ENCODE measurements around the gene GCHFR.

GCHFR gene

DNA sequence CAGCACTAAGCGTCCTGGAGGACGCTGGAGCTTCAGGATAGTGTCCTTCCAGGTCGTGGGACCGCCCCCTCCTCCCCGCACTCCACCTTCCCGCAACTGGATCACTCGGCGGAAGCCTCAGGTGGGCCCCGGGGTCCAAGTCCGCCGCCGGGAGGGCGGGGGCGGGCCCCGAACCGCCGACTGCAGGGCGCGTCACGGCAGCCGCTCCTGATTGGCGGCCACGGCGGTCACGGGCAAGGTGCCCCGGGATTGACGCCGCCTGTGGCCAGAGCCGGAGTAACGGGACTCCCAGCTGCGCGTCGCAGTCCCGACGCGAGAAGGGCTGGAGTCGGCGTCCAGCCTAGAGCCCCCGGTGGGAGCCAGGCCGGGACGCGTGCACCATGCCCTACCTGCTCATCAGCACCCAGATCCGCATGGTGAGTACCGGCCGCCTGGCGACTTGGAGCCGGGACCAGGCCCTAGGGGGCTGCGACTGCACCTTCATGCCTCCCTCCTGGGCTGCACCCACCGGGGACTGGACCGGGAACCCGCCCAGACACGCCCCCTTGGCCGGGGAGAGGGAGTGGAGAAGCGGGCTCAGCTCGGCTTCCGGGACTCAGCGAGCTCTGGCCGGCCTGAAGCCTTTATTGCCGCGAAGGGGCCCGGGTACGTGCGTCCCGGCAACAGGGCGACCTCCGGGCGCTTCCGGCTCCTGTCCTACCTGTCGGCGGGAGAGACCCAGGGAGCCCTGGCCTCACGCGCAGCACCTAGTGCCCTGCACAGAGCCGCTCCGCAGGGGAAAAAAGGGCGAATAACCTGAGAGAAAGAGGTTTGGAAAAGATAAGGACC is at the start of gene GCHFR:
GCHFR (plus strand) TSS at position 268 of the 828 bp plus-strand sequence; CDS start at position 381, 113 bp downstream.
- peak; percentile 85 for DNase-seq

DNA sequence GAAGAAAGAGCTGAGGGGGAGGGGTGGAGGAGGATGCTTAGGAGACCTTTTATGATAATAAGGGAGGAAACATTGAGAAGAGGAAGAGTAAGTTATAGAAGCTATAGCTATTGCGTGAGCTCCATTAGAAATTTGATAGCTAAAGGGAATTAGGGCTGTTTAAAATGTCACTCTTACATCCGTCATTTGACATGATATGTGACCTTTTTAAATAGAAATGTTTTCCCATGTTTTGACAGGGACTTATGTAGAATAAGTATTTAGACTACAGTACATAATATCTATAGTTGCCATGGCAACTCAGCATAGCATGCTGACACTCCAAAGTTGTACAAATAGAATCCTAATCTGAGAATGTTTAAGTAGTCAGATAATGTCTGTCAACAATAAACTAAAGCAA is 49.7 kb upstream of the GCHFR start:
- no peak for DNase-seq

DNA sequence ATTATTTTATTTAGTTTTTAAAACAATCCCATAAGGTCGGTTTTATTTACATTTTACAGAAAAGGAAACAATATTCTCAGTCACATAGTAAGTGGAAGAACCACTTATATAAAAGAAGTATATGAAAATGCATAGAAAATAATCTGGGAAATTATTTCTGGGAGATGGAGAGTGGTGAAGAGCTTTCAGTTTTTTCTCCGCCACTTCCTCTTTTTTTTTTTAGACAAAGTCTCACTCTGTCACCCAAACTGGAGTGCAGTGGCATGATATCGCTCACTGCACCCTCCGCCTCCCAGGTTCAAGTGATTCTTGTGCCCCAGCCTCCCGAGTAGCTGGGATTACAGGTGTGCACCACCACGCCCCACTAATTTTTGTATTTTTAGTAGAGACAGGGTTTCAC is 47.7 kb upstream of the GCHFR start:
- no peak for DNase-seq

DNA sequence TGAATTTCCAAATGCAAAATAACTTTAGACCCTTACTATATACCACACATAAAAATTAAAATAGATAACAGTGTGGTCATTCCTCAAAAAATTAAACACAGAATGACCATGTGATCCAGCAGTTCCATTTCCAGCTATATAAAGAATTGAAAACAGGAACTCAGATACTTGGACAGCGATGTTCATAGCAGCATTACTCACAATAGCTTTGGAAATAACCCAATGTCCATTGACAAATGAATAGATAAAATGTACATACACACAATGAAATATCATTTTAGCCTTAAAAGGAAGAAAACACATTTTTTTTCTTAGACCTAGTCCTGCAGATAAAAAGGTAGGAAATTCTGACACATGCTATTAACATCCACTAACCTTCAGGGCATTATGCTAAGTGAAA is 42.2 kb upstream of the GCHFR start:
- DNase-seq = no peak

DNA sequence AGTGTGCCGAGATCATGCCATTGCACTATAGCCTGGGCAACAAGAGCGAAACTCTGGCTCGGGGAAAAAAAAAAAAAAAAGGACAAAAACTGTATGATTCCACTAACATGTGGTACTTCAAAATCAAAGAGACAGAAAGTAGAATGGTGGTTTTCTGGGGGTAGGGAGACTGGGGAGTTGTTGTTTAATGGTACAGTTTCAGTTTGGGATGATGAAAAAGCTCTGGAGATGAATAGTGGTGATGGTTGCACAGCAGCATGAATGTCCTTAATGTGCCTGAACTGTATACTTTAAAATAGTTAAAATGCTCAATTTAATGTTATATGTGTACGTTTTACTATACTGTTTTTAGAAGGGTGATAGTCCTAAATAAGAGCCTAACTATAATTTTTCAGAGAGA is 41.5 kb upstream of the GCHFR start:
- no peak for DNase-seq

DNA sequence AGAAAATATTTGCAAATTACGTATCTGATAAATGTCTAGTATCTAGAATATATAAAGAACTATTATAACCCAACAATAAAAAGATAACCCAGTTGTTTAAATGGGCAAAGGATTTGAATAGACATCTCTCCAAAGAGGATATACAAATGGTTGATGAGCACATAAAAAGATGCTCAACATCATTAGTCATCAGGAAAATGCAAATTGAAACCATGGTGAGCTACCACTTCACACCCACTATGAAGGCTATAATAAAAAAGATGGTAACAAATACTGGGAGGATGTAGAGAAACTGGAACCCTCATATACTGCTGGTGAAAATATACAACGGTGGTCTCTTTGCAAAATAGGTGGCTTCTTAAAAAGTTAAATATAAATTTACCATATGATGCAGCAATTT is 40.9 kb upstream of the GCHFR start:
- DNase-seq = no peak

DNA sequence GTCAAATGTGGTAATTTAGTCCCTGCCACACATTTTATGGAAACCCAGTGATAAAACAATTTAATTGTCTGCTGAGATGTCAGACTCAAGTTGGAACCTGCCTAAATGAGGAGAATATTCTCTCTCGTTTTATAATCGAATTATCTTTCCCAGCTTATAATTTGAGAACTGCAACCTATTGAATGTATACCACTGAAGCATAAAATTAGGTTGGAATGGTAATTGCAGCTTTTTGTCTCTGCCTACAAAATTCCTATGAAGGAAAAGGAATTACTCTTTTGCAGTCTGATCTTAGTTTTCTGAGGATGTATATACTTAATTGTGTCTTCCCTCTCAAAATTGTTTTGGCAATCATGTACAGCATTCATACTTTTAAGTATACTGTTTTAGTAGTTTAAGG is 39.9 kb upstream of the GCHFR start:
- no peak for DNase-seq

DNA sequence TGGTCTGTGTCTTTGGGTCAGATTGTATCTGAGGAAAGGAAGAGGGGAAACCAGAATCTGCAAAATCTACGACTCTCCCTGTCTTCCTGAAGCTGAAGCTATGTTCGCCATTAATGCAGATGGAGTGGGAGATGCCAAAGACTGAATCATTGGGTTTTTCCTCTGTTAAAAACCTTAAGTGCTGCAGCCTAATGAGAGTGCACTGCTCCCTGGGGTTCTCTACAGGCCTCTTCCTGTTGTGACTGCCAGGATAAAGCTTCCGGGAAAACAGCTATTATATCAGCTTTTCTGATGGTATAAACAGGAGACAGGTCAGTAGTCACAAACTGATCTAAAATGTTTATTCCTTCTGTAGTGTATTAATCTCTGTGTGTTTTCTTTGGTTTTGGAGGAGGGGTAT is 32.8 kb upstream of the GCHFR start:
- no peak for DNase-seq

DNA sequence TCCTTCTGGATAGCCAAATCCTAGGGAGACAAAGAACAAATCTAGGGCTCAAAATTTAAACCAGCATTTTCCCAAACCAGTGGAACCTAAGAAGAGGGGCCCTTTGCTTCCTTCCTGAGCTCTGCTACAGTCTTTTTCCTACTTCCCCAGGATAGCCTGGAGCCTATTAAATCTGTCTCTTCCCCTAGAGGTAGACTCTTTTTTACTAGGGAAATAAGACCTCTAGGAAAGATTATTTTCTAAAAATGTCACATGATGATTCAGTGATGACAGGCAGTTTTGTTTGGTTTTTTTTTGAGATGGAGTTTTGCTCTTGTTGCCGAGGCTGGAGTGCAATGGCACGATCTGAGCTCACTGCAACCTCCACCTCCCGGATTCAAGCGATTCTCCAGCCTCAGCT is 27.3 kb upstream of the GCHFR start:
- no peak for DNase-seq

DNA sequence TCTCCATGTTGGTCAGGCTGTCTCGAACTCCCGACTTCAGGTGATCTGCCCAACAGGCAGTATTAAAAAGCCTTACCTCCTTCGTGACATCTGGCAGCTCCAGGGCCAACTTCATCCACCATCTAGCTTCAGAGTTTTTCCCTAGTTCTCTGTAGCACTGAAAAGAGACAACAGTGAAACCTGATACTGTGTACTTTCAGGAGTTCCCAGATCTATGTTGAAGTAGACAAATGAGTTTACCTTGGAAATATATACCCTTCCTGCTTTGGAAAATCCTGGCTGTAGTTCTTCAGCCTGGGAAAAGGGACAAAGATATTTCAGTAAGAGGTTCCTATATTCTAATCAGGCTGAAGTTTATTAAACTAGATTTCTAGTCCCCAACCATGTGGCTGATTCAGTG is 26.8 kb upstream of the GCHFR start:
- DNase-seq = no peak

DNA sequence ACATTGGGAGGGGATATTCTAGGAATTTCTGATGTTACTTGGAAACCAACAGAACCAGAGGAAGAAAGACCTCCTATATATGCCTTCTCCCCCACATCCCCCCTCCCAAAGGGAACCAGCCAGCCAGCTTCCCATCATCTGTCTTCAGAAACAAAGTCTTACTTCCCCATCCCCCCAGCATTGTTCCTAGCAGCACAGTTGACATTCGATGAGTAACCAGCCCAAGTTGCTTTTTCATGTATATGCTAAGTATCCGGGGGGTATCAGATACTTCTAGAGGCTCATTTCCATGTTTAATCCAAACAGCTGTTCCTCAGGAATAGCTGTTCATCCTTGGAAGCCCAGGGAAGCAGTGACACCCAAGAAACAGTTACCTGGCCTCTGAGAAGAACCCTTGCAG is 24.8 kb upstream of the GCHFR start:
- no peak for DNase-seq

DNA sequence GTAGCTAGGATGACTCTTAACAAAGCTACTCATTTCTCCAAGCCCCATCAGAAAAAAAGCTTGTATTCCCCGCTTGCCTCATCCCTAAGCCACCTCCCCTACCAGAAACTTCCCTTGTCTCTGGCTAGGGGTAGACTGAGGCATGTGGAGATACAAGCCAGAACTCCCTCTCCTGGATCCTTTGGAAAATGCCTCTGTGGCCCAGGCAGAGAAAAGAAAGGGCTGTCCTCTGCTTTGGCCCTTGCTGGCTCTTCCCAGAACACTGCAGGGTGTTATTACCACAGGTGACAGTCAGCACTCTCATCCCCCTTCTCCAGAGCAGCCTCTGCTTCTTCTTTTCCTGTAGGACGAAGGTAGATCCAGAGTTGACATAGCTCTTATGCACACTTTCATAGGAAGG is 24.0 kb upstream of the GCHFR start:
- DNase-seq = peak; percentile 26

DNA sequence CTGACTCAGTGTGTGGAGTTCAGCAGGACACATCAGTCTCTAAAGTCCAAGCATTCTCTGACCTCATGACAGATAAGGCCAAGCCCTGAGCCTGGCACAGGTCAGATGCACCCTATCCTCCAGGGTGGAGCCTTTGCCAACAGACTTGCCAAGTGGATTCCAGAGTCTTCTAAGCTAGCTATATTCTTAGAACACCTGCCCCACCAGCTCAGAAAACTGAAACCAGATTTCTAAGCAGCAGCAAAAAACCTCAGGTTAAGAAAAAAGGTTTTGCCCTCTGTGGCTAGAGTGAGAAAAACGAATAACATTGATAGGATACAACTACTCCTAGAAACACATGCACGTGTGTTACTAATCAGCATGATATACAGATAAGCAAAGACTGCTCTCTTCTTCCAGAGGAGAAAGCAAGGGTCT is 20.4 kb upstream of the GCHFR start:
- peak; percentile 52 for DNase-seq

DNA sequence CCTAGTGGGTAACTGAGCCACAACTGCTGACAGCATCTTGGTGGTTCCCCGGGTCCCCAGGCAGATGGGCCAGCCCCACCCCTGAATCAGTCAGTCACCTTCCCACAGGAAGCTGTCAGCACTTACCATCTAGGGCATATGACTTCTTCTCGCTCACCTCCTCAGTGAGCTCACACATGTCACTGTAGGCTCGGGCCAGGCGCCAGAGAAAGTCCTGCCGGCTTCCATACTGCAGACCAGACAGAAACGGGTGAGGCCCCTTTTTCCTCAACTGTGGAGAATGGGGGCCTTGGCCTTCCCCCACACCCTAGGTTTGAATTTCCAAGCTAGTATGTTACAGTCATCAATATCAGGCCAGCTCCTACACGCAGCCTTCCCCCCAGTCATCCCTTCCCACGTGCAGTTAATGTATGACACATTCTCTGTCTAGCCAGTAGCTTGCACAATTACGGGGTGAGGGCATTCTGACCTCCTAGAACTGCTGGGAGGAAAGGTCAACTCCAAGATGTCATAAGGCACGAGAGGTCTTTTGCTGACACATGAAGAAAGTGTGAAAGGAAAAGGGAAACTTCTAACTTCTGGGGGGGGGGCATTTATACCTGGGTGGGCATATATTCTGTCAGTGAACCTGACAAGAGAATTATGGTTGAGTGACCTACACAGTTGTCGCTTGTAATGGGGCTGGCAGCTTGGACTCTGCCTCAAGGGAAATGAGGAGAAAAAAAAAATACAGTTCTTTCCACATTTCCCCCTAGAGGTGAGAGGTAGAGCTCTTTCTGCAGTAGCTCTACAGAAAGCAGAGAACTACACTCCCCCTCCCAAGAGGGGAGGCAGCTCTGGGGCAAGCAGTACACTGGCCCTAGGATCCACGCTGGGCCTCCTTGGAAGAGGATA is 19.7 kb upstream of the GCHFR start:
- peak; percentile 80 for DNase-seq

DNA sequence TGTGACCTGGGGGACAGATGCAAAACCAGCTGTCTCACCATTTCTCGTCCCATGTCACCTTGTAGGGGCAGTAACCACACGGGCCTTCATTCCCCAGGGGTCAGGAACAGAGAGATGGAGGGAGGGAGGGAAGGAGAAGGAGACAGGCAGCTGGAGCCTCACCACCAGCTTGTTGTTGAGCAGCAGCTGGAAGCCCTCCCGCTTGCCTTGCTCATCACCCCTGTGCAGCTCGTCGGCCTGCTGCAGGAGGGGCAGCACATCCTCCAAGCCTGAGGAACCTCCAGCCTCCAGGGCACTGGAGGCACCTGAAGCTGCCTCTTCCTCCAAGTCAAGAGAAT is 19.1 kb upstream of the GCHFR start:
- DNase-seq = peak; percentile 47

DNA sequence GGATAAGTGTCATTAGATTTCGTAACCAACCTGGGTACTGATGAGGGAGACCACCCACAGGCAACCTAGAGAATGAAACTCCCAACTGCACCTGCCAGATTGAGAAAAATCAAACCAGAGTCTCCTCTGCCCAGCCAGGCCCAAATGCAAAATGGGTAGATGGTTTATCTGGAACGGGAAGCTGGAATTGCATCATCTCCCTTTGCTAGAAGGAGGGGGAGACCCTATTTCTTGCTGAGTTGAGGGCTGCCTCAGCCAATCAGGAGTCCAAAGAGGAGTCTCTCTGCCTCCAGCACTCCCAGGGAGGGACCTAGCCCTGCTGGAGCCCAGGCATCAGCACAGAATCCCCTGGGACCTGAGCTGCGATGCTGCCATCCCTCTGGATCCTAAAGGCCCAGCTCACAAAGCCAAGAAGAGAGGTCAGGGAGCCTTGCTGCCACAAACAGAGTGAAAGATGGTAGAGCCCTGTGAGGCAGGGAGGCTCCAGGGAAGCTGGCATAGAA is 16.9 kb upstream of the GCHFR start:
- DNase-seq = no peak

DNA sequence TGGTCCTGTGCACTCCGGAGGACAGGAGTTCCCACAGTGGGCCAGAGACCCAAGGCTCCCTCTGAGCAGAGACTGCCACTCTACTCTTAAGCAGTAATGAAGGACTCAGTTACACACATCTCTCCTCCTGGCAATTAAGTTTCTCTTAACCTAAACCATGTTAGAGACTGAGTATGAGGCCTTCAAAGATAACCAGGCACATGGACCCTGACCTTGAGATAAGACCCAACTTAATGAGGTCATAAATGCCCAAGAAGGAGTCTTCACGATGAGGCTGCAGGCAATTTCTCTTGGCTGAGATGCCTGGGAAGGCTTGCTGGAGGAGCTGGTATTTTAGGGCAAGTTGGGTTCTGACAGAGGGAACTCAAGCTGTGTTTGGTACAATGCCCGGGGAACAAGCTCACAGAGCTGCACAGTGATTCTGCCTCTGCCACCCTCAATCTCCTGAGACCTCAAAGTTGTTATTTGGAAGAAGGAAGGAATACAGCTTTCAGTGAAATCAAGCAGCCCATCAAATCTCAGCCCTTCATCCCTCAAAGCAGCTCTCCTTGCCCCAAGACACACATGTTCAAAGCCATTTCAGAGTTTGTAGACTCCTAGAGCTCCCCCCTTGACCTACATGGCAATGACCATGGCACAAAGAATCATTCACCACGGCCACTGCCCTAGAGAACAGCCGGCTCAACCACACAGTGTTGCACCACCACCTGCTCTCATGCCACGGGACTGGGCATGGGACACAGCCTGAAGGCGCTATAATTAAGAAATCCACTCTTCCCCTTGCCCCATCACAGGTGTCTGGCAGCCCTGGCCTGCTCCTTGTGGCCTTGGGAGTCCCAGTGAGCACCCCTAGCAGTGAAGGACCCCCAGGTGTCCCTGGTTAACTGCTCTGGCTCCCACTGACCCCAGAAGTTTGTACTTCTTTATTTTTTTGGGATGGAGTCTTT is 15.9 kb upstream of the GCHFR start:
- DNase-seq = no peak

DNA sequence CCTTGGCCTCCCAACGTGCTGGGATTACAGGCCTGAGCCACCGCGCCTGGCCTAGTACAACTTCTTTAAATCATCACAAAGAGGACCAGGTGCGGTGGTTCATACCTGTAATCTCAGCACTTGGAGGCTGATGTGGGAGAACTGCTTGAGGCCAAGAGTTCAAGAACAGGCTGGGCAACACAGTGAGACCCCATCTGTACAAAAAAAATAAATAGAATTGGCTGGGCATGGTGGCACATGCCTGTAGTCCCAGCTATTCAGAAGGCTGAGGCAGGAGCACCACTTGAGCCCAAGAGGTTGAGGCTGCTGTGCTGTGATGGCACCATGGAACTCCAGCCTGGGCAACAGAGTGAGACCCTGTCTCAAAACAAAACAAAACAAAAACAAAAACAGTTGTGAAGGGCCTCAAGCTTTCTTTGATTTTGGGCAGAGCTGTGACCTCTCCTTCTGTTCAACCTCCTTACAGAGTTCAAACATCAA is 14.7 kb upstream of the GCHFR start:
- DNase-seq = no peak

DNA sequence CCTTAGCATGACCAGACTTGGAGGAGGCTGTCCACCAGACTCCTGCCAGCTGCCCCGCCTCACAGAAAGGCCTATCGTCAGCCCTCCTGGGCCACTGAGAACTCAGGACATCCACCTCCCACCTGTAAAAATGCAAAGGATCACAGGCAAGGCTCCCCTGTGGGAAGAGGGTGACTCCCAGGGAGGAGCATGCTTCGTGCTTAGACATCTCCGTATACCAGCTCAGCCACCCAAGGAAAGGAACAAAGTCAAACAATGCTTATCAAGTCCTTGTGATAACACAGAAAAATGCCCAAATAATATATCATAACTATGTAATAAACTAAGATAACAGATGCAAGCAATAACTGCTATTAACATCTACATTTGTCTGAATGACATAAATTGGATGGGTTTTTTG is 13.0 kb upstream of the GCHFR start:
- DNase-seq = no peak

DNA sequence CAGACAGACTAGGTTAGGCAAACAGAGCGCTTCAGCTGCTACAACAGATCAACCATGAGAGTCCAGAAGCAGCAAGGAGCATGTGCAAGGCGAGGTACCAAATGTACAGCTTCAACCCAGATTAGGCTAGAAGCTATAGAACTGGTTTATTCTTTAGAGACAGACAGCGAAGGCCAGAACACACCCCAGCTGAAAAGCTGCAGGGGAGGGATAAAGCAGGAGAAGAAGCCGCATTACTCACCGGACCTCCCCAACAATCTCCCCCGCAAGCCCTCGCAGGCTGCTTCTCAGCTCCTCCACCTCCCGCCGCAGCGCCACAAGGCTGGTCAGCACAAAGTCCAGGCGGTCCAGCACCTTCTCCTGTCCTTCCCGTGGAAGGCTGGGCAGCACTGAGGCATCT is 12.1 kb upstream of the GCHFR start:
- no peak for DNase-seq

DNA sequence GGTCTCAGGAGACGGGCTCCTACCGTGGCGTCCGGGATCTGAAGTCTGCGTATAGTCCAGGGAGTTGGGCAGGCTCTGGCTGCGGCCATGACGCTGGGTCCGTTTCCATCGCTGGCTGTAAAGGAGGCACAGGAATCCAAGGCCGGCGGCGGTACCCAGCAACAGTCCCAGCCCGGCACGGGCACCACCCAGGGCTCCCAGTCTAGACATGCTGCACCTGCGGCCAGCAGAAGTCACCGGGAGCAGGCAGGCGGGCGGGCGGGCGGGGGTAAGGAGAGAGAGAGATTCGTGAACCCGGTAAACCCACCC is 9.3 kb upstream of the GCHFR start:
- DNase-seq = peak; percentile 61

DNA sequence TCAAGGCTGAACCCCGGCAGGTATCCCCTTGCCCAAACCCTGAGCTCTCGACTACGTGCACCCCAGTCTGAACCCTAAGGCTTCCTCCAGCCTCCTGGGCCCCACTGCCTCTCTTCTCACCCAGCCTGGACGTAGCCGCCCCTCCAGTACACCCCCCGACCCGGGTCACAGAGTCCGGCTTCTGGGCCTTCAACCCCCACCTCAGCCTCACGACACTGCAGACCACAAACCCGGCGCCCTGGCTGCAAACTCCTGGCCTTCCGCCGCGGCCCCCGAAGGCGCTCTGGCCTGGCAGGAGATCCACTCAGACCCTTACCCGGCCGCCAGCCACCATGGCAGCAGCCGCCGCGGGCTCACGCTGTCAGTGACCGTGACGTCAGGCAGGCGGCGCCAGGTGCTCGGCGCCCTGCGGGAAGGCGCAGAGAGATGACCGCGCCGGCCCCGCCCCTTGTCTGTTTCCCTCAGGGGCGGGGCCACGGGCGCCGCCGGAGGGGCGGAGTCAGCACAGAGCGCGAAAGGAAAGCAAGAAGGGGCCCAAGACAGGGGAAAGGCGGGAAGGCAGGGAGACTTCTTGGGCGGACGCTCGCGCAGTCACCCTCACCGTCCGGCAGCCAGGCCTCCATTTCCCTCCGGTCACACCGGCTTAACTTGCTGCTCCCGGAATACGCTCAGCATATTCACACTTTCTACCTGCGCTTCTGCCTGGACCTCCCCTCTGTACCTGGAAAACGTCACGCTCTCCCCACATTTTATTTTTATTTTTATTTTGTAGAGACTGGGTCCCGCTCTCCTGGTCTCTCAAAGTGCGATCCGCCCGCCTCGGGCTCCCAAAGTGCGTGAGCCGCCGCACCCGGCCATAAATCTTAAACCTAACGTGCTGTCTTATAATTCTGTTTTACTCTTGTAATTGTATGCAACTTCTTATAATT is 8.7 kb upstream of the GCHFR start, which contains the start of gene RMDN3:
RMDN3 (minus strand) TSS at position 372 of the 929 bp plus-strand sequence. CDS start 471 bp downstream, outside the sequence.
- peak; percentile 98 for DNase-seq
